Nephron progenitor cell (in vitro differentiated cells): ENCODE measurements around the gene ENSA.
"Not testable (repeated sequence)": the region's sequence is repeated elsewhere in the genome, so short reads cannot be mapped to it uniquely, and the experiment has no call there.

Source experiments
- DNase-seq: peaks from one replicate; pipeline ENCODE4 v3.0.0; 2021
- H3K27ac Mint-ChIP-seq: 2 replicates; pipeline ENCODE4 v1.8.0; 2021; ENCODE audit warnings: mild to moderate bottlenecking, moderate library complexity, mixed read lengths
- H3K27me3 Mint-ChIP-seq: 2 replicates; pipeline ENCODE4 v1.8.0; 2021; ENCODE audit warnings: mild to moderate bottlenecking, low read depth, mixed read lengths; ENCODE audit not compliant: poor library complexity
- H3K36me3 Mint-ChIP-seq: 2 replicates; pipeline ENCODE4 v1.8.0; 2021; ENCODE audit warnings: low read depth, mixed read lengths
- H3K4me1 Mint-ChIP-seq: 2 replicates; pipeline ENCODE4 v1.8.0; 2021; ENCODE audit warnings: mixed read lengths
- H3K4me3 Mint-ChIP-seq: 2 replicates; pipeline ENCODE4 v1.8.0; 2021; ENCODE audit warnings: mild to moderate bottlenecking, moderate library complexity, mixed read lengths
- H3K9me3 Mint-ChIP-seq: 2 replicates; pipeline ENCODE4 v1.8.0; 2021; ENCODE audit warnings: mild to moderate bottlenecking, moderate library complexity, mixed read lengths
- CTCF ChIP-seq: fragments of 200-600 bp; sonication (generic); IDR thresholded peaks from 2 replicates; pipeline ENCODE4 v1.5.0; 2021; ENCODE audit warnings: antibody characterized with exemption

ENSA gene

GRCh38 chr1:150634839-150635622, 5.6 kb upstream of the ENSA start:
- peaks cover 20% of the 10 kb centered on the region for H3K4me1 Mint-ChIP-seq
- peak overlapping the region; percentile 41 for H3K27ac Mint-ChIP-seq
- H3K9me3 Mint-ChIP-seq, H3K36me3 Mint-ChIP-seq, H3K4me3 Mint-ChIP-seq, DNase-seq: not testable (repeated sequence)
- peaks cover 13% of the 10 kb centered on the region for H3K27me3 Mint-ChIP-seq

GRCh38 chr1:150628766-150629114, 672 bp downstream of the ENSA start:
- peaks cover 4% of the 10 kb centered on the region for H3K4me1 Mint-ChIP-seq
- no peak for TF ChIP-seq CTCF
- no peak overlapping the region for H3K4me3 Mint-ChIP-seq
- H3K27me3 Mint-ChIP-seq = peaks cover 7% of the 10 kb centered on the region
- DNase-seq = no peak
- peaks cover 38% of the 10 kb centered on the region for H3K36me3 Mint-ChIP-seq
- no peak overlapping the region for H3K27ac Mint-ChIP-seq
- H3K9me3 Mint-ChIP-seq = no peaks in the 10 kb centered on the region

GRCh38 chr1:150627826-150628410, 1.5 kb downstream of the ENSA start:
- TF ChIP-seq CTCF = no peak
- peaks cover 46% of the 10 kb centered on the region for H3K36me3 Mint-ChIP-seq

GRCh38 chr1:150626150-150626549, 3.3 kb downstream of the ENSA start:
- peaks cover 54% of the 10 kb centered on the region for H3K36me3 Mint-ChIP-seq
- no peaks in the 10 kb centered on the region for H3K9me3 Mint-ChIP-seq
- H3K4me3 Mint-ChIP-seq = no peak overlapping the region
- no peaks in the 10 kb centered on the region for H3K27me3 Mint-ChIP-seq
- no peak for TF ChIP-seq CTCF
- DNase-seq = no peak
- peaks cover 4% of the 10 kb centered on the region for H3K4me1 Mint-ChIP-seq
- H3K27ac Mint-ChIP-seq = no peak overlapping the region

More at GRCh38 chr1:150627826-150628410, 1.5 kb downstream of the ENSA start:
- no peak for DNase-seq
- Mint-ChIP-seq H3K4me3 (no peak overlapping the region), H3K9me3 (no peaks in the 10 kb centered on the region), H3K27ac (peak overlapping the region; percentile 15), H3K4me1 (peaks cover 4% of the 10 kb centered on the region), H3K27me3 (peaks cover 7% of the 10 kb centered on the region)

- not testable (repeated sequence) for H3K27ac Mint-ChIP-seq, H3K9me3 Mint-ChIP-seq, H3K27me3 Mint-ChIP-seq, H3K4me3 Mint-ChIP-seq, H3K4me1 Mint-ChIP-seq, DNase-seq
- peaks cover 69% of the 10 kb centered on the region for H3K36me3 Mint-ChIP-seq
Observed at GRCh38 chr1:150624546-150624945, 4.9 kb downstream of the ENSA start.

- DNase-seq, H3K4me1 Mint-ChIP-seq, H3K9me3 Mint-ChIP-seq, H3K27ac Mint-ChIP-seq, H3K4me3 Mint-ChIP-seq, H3K27me3 Mint-ChIP-seq: not testable (repeated sequence)
- peaks cover 73% of the 10 kb centered on the region for H3K36me3 Mint-ChIP-seq
Observed at GRCh38 chr1:150624134-150624533, 5.3 kb downstream of the ENSA start.

GRCh38 chr1:150622303-150622975, 7.0 kb downstream of the ENSA start:
- Mint-ChIP-seq H3K4me1 (no peaks in the 10 kb centered on the region), H3K4me3 (no peak overlapping the region), H3K27ac (peak overlapping the region; percentile 96), H3K36me3 (peaks cover 73% of the 10 kb centered on the region), H3K27me3 (no peaks in the 10 kb centered on the region), H3K9me3 (no peaks in the 10 kb centered on the region)
- TF ChIP-seq CTCF = no peak
- peak; percentile 9 for DNase-seq
